DND-41 (cell line): ENCODE measurements around the gene PCED1A.

ENCODE experiments used
- ATAC-seq: fragments of 200-7000 bp; cut with Tn5 transposase; 3 replicates; pipeline ENCODE4 v1.9.1; 2021; ENCODE audit warnings: low read depth; ENCODE audit not compliant: insufficient read depth
- DNase-seq: peaks from one replicate; pipeline ENCODE4 v3.0.0-alpha.2; 2020
- H2AFZ ChIP-seq: 2 replicates; pipeline ENCODE4 v1.6.0; 2012; ENCODE audit warnings: low read depth, low read length
- H3K27ac ChIP-seq: 2 replicates; pipeline ENCODE4 v1.5.1; 2012; ENCODE audit warnings: low read length, inconsistent platforms
- H3K27me3 ChIP-seq: fragments of 200-600 bp; sonication (generic); 2 replicates; pipeline ENCODE4 v1.6.0; 2012; ENCODE audit warnings: low read length, mild to moderate bottlenecking, inconsistent platforms; ENCODE audit not compliant: insufficient read depth, poor library complexity
- H3K36me3 ChIP-seq: 2 replicates; pipeline ENCODE4 v1.5.1; 2012; ENCODE audit warnings: low read length, inconsistent platforms; ENCODE audit not compliant: insufficient read depth
- H3K4me1 ChIP-seq: 2 replicates; pipeline ENCODE4 v1.5.1; 2012; ENCODE audit warnings: mild to moderate bottlenecking, low read length; ENCODE audit not compliant: insufficient read depth
- H3K4me2 ChIP-seq: 2 replicates; pipeline ENCODE4 v1.6.0; 2012; ENCODE audit warnings: mild to moderate bottlenecking, moderate library complexity, low read length, inconsistent platforms; ENCODE audit not compliant: insufficient read depth
- H3K4me3 ChIP-seq, 2 experiments: fragments of 200-600 bp in 1 of 2; shearing (Covaris generic) in 1 of 2; 2 replicates each; pipeline ENCODE4 v1.5.1; 2012 to 2016; ENCODE audit warnings: inconsistent platforms in 2 of 2, low read length in 2 of 2, mild to moderate bottlenecking in 2 of 2, low read depth in 1 of 2, moderate library complexity in 1 of 2
- H3K79me2 ChIP-seq: 2 replicates; pipeline ENCODE4 v1.6.0; 2012; ENCODE audit warnings: low read length, inconsistent platforms; ENCODE audit not compliant: insufficient read depth
- H3K9ac ChIP-seq: 2 replicates; pipeline ENCODE4 v1.6.0; 2012; ENCODE audit warnings: low read depth, mild to moderate bottlenecking, inconsistent platforms, low read length, moderate library complexity
- H3K9me3 ChIP-seq: 2 replicates; pipeline ENCODE4 v1.5.1; 2012; ENCODE audit warnings: low read length, moderate library complexity, mild to moderate bottlenecking, inconsistent platforms; ENCODE audit not compliant: insufficient read depth, severe bottlenecking
- H4K20me1 ChIP-seq: 2 replicates; pipeline ENCODE4 v1.6.0; 2012; ENCODE audit warnings: low read length; ENCODE audit not compliant: insufficient read depth
- CTCF ChIP-seq: IDR thresholded peaks from 2 replicates; pipeline ENCODE4 v1.5.1; 2012; ENCODE audit warnings: borderline replicate concordance, low read length, moderate library complexity, mild to moderate bottlenecking; ENCODE audit not compliant: poor library complexity, severe bottlenecking; ENCODE audit errors: extremely low read depth
- EZH2 ChIP-seq: IDR thresholded peaks from 3 replicates; pipeline ENCODE4 v1.6.1; 2012; ENCODE audit warnings: borderline replicate concordance, low read depth, mild to moderate bottlenecking, moderate library complexity, low read length, inconsistent platforms; ENCODE audit not compliant: severe bottlenecking

PCED1A gene

DNA sequence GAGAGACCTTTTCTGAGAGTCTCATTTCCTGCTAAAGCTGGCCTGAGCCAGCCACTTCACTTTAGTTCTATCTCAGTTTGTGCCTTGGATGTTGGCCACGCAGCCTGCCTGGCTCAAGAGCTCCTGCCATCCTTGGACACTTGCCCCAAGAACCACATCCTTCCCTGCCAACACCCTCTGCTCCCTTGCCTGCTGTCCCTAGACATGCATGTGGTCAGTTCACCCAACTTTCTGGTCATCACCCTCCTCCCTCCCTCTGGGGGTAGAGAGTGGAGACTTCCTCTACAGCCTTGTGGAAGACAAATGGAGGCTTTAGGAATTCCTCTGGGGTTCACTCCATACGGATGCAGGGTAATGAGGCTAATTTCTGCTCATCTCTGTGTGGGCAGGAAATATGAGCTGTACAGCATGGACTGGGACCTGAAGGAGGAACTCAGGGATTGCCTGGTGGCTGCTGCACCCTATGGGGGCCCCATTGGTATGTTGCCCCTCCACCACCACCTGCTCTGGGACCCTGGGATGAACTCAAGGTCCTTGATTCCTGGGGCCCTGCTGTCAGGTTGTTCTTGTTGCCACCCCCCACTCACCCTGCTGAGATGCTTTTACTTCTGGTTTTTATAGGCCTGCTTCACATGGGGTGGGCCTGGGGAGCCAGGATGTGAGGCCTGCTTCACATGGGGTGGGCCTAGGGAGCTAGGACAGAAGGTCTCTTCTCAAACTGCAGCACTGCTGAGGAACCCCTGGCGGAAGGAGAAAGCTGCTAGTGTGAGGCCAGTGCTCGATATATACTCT is 19.1 kb upstream of the PCED1A start:
- ATAC-seq (no peak), DNase-seq (no peak)
- no peak overlapping the region for H3K9ac ChIP-seq
- H2AFZ ChIP-seq, result no peak overlapping the region
- TF ChIP-seq CTCF, result no peak
- TF ChIP-seq EZH2, result no peak
- H3K79me2 ChIP-seq, result no peaks in the 10 kb centered on the region
- no peaks in the 10 kb centered on the region for H3K9me3 ChIP-seq
- H3K4me3 ChIP-seq, result no peak overlapping the region
- H3K4me1 ChIP-seq, result no peaks in the 10 kb centered on the region
- H3K27ac ChIP-seq, result no peak overlapping the region
- H3K36me3 ChIP-seq, result peaks cover 23% of the 10 kb centered on the region
- peaks cover 15% of the 10 kb centered on the region for H4K20me1 ChIP-seq
- H3K27me3 ChIP-seq, result no peaks in the 10 kb centered on the region
- no peak overlapping the region for H3K4me2 ChIP-seq

- Histone ChIP-seq H3K9ac (no peak overlapping the region), H3K79me2 (no peaks in the 10 kb centered on the region), H3K4me1 (no peaks in the 10 kb centered on the region), H3K9me3 (no peaks in the 10 kb centered on the region), H3K27me3 (no peaks in the 10 kb centered on the region), H3K4me2 (no peak overlapping the region), H3K36me3 (peaks cover 22% of the 10 kb centered on the region), H3K4me3 (no peak overlapping the region), H2AFZ (no peak overlapping the region), H3K27ac (no peak overlapping the region), H4K20me1 (peaks cover 15% of the 10 kb centered on the region)
- no peak for ATAC-seq
- no peak for DNase-seq
- TF ChIP-seq CTCF (no peak), EZH2 (no peak)
These were observed 18.1 kb upstream of the PCED1A start for GRCh38 chr20:2858591-2858990.

- Histone ChIP-seq H3K79me2 (no peaks in the 10 kb centered on the region), H3K4me1 (no peaks in the 10 kb centered on the region), H3K9ac (no peak overlapping the region), H3K4me3 (no peak overlapping the region), H3K27ac (no peak overlapping the region), H2AFZ (no peak overlapping the region), H3K36me3 (no peaks in the 10 kb centered on the region), H3K27me3 (no peaks in the 10 kb centered on the region), H3K9me3 (no peaks in the 10 kb centered on the region), H4K20me1 (peaks cover 19% of the 10 kb centered on the region), H3K4me2 (no peak overlapping the region)
- TF ChIP-seq CTCF (no peak), EZH2 (no peak)
- DNase-seq, result peak; percentile 2
- ATAC-seq, result no peak
These were observed 10.6 kb upstream of the PCED1A start for GRCh38 chr20:2851086-2851485.

GRCh38 chr20:2849529-2849928 is 9.1 kb upstream of the PCED1A start:
- TF ChIP-seq EZH2 (no peak), CTCF (no peak)
- no peak for DNase-seq
- no peaks in the 10 kb centered on the region for H3K4me1 ChIP-seq
- H3K36me3 ChIP-seq, result no peaks in the 10 kb centered on the region
- H2AFZ ChIP-seq, result no peak overlapping the region
- no peak overlapping the region for H3K27ac ChIP-seq
- no peak overlapping the region for H3K9ac ChIP-seq
- H3K79me2 ChIP-seq, result no peaks in the 10 kb centered on the region
- no peaks in the 10 kb centered on the region for H3K27me3 ChIP-seq
- H3K4me3 ChIP-seq, result no peak overlapping the region
- no peak for ATAC-seq
- H3K4me2 ChIP-seq, result no peak overlapping the region
- H4K20me1 ChIP-seq, result peaks cover 16% of the 10 kb centered on the region
- no peaks in the 10 kb centered on the region for H3K9me3 ChIP-seq
